K562 (cell line): Measurements from ENCODE around the gene METRNL. TPM values are rescaled to one million over a fixed set of nuclear protein-coding genes. Genes with fewer than 3 reads are reported as not detected.

Experiments used
- ATAC-seq: fragments of 200-7000 bp; cut with Tn5 transposase; 3 replicates; pipeline ENCODE4 v1.9.1; 2020; ENCODE audit warnings: moderate library complexity
- BruUV-seq: library from RNA; stranded (reverse); fragments of 400-500 nt; replicated peaks from 2 replicates; lab custom pipeline; 2021; lab: Mats Ljungman, UMichigan
- CTCF ChIA-PET: fragments of 300-600 bp; formaldehyde crosslinking; extraction: SDS; loops from one replicate; lab custom pipeline; 2021; ENCODE audit warnings: low intra/inter-chr PET ratio; lab: Yijun Ruan, JAX
- POLR2A ChIA-PET: fragments of 300-600, 350-650 bp; sonication (Branson Sonifier 250); formaldehyde crosslinking; extraction: SDS; loops from one replicate; lab custom pipeline; 2021; ENCODE audit warnings: antibody characterized with exemption, inconsistent platforms; lab: Yijun Ruan, JAX
- DNase-seq, 4 experiments: peaks; one replicate each; pipeline versions ENCODE4 v3.0.0 to v3.0.0-alpha.2; 2011 to 2018; ENCODE audit warnings: low spot score in 3 of 4, mixed read lengths in 3 of 4; ENCODE audit errors: extremely low read depth in 1 of 4
- FAIRE-seq: peaks from 2 replicates; lab custom pipeline; 2011; peaks lifted over from hg19 to GRCh38; lab: Jason Lieb, UNC
- H2AFZ ChIP-seq: 2 replicates; pipeline ENCODE4 v1.6.0; 2011; ENCODE audit warnings: low read depth, low read length, control low read depth, inconsistent platforms
- H3K27ac ChIP-seq: fragments of 200-600 bp; 3 replicates; pipeline ENCODE4 v1.8.0; 2011; ENCODE audit warnings: low read depth, mild to moderate bottlenecking, control low read depth, inconsistent platforms, low read length, moderate library complexity, mixed read lengths; ENCODE audit errors: extremely low read depth
- H3K27me3 ChIP-seq, 2 experiments: fragments of 300-600 bp in 1 of 2; 2 replicates in 1 of 2; 3 replicates in 1 of 2; pipeline versions ENCODE4 v1.6.0 to v1.8.0; 2011; ENCODE audit warnings: inconsistent platforms in 2 of 2, low read length in 2 of 2, mild to moderate bottlenecking in 1 of 2, mixed read lengths in 1 of 2, moderate library complexity in 1 of 2; ENCODE audit not compliant: control insufficient read depth in 2 of 2, insufficient read depth in 2 of 2
- H3K36me3 ChIP-seq: fragments of 300-600 bp; 3 replicates; pipeline ENCODE4 v1.8.0; 2011; ENCODE audit warnings: mild to moderate bottlenecking, low read length, inconsistent platforms; ENCODE audit not compliant: control insufficient read depth, insufficient read depth
- H3K4me1 ChIP-seq, 2 experiments: fragments of 200-600 bp in 1 of 2; replicated peaks in 1 of 2; 2 replicates in 1 of 2; 3 replicates in 1 of 2; pipeline versions ENCODE4 v1.5.1 to v1.8.0; 2011; ENCODE audit warnings: inconsistent platforms in 2 of 2, low read length in 2 of 2, mild to moderate bottlenecking in 1 of 2, mixed read lengths in 1 of 2, moderate library complexity in 1 of 2; ENCODE audit not compliant: control insufficient read depth in 2 of 2, insufficient read depth in 2 of 2
- H3K4me2 ChIP-seq: 2 replicates; pipeline ENCODE4 v1.6.1; 2011; ENCODE audit warnings: low read length, control low read depth, inconsistent platforms, mixed read lengths; ENCODE audit not compliant: insufficient read depth
- H3K4me3 ChIP-seq: fragments of 200-600 bp; sonication (generic), shearing (Covaris generic); 2 replicates; pipeline ENCODE4 v1.5.1; 2016; ENCODE audit warnings: control low read depth, inconsistent platforms
- H3K79me2 ChIP-seq: fragments of 200-600 bp; 3 replicates; pipeline ENCODE4 v1.8.0; 2011; ENCODE audit warnings: low read length, inconsistent platforms; ENCODE audit not compliant: control insufficient read depth, insufficient read depth
- H3K9ac ChIP-seq, 2 experiments: 2 replicates each; pipeline versions ENCODE4 v1.6.0 to v1.6.1; 2011; ENCODE audit warnings: low read depth in 2 of 2, low read length in 2 of 2, control low read depth in 1 of 2, inconsistent platforms in 1 of 2, mild to moderate bottlenecking in 1 of 2, mixed read lengths in 1 of 2; ENCODE audit not compliant: insufficient read depth in 1 of 2
- H3K9me1 ChIP-seq: one replicate; pipeline ENCODE4 v1.6.0; 2011; ENCODE audit warnings: inconsistent platforms, mild to moderate bottlenecking, low read length, moderate library complexity; ENCODE audit not compliant: control insufficient read depth, insufficient read depth
- H3K9me3 ChIP-seq: replicated peaks from 2 replicates; pipeline ENCODE4 v1.5.1; 2011; ENCODE audit warnings: low read depth, low read length, inconsistent platforms; ENCODE audit not compliant: control insufficient read depth, insufficient read depth
- H4K20me1 ChIP-seq: replicated peaks from 2 replicates; pipeline ENCODE4 v1.6.1; 2011; ENCODE audit warnings: low read length, inconsistent platforms, mixed read lengths; ENCODE audit not compliant: control insufficient read depth, insufficient read depth
- E4F1 ChIP-seq: fragments of 250-450 bp; sonication (Bioruptor Pico); IDR thresholded peaks from 2 replicates; pipeline ENCODE4 v1.5.0; 2021; ENCODE audit warnings: mild to moderate bottlenecking, borderline replicate concordance
- GABPA ChIP-seq: fragments of 200-800 bp; sonication (Bioruptor generic); conservative IDR thresholded peaks from 2 replicates; pipeline ENCODE4 v1.6.1; 2016; ENCODE audit warnings: low read depth, missing genetic modification characterization, missing compliant biosample characterization
- PHF8 ChIP-seq: fragments of 200-600 bp; sonication (generic); IDR thresholded peaks from 2 replicates; pipeline ENCODE4 v1.6.1; 2012; ENCODE audit warnings: mixed run types, mild to moderate bottlenecking, inconsistent platforms, low read length, moderate library complexity, borderline replicate concordance
- PTRF ChIP-seq: fragments of 450-650 bp; IDR thresholded peaks from 2 replicates; pipeline ENCODE4 v1.6.1; 2016; ENCODE audit warnings: mild to moderate bottlenecking, missing genetic modification characterization, missing compliant biosample characterization
- SAFB ChIP-seq: fragments of 200-400 bp; formaldehyde crosslinking; IDR thresholded peaks from 2 replicates; pipeline ENCODE4 v1.6.1; 2017; ENCODE audit warnings: low read depth, low read length, borderline replicate concordance
- ZNF639 ChIP-seq, 2 experiments: fragments of 200-800 bp in 1 of 2; sonication (Bioruptor generic) in 1 of 2; sonication (generic) in 1 of 2; formaldehyde crosslinking in 1 of 2; IDR thresholded peaks in 1 of 2; conservative IDR thresholded peaks in 1 of 2; 2 replicates each; pipeline versions ENCODE4 v1.5.0 to v1.6.1; 2016 to 2020; ENCODE audit warnings: missing compliant biosample characterization in 1 of 2, missing genetic modification characterization in 1 of 2, missing genetic modification reagents in 1 of 2
- ZNF740 ChIP-seq, 3 experiments: fragments of 200-800 bp in 1 of 3; sonication (Bioruptor generic) in 1 of 3; sonication (generic) in 1 of 3; formaldehyde crosslinking in 1 of 3; IDR thresholded peaks; 2 replicates each; pipeline versions ENCODE4 v1.6.1 to v1.8.0; 2016 to 2022; ENCODE audit warnings: mild to moderate bottlenecking in 2 of 3, missing compliant biosample characterization in 2 of 3, missing genetic modification characterization in 2 of 3, missing genetic modification reagents in 1 of 3
- ZNF766 ChIP-seq: fragments of 200-800 bp; sonication (Bioruptor generic); conservative IDR thresholded peaks from 2 replicates; pipeline ENCODE4 v1.6.1; 2016; ENCODE audit warnings: missing genetic modification characterization, missing compliant biosample characterization
- WGBS: fragments of 100-300 bp; shearing (Covaris generic); methylation state at CpG from one replicate; pipeline ENCODE4 v1.1.6; 2016; ENCODE audit warnings: low coverage, mixed read lengths; ENCODE audit not compliant: insufficient coverage; ENCODE audit errors: missing lambda C conversion rate; 5-methylcytosine and 5-hydroxymethylcytosine counted together
- in situ Hi-C: fragments of 300-500 bp; cut with MboI; formaldehyde crosslinking; loops from 4 replicates; pipeline ENCODE4 v1.15.0; 2018; ENCODE audit warnings: inconsistent platforms, mixed read lengths
- intact Hi-C: fragments of 100-400 bp; cut with micrococcal nuclease; formaldehyde crosslinking; loops from 2 replicates; pipeline ENCODE4 v1.14.2; 2022
- polyA plus RNA-seq, 8 experiments: library from polyadenylated mRNA; depleted of rRNA in 4 of 8; stranded (reverse) in 5 of 8; unstranded in 3 of 8; fragments of >200 nt; fragmentation: Nextera tagmentation in 2 of 8; fragmentation: Illumina TruSeq in 1 of 8; extraction: Ambion mirVana in 2 of 8; extraction: Trizol in 1 of 8; gene quantifications; 2 replicates each; pipeline versions ENCODE4 v1.2.1 to v1.2.3, GENCODE V29; 2011 to 2014; ENCODE audit warnings: inconsistent platforms in 1 of 8, missing spikeins in 1 of 8
- total RNA-seq, 7 experiments: library from RNA; depleted of rRNA in 6 of 7; stranded (reverse); fragments of >200 nt in 6 of 7; fragmentation: Illumina TruSeq in 2 of 7; extraction: Trizol in 2 of 7; gene quantifications; 2 replicates each; pipeline versions ENCODE4 v1.2.1 to v1.2.3, GENCODE V29; 2011 to 2021; ENCODE audit warnings: low replicate concordance in 1 of 7
- TF ChIP-seq, protein P1 (sequence below): fragments of 250-450 bp; sonication (Bioruptor Pico); IDR thresholded peaks from 2 replicates; pipeline ENCODE4 v1.8.0; 2021; ENCODE audit warnings: mild to moderate bottlenecking, moderate library complexity
- TF ChIP-seq, protein P2 (sequence below): fragments of 450-650 bp; formaldehyde crosslinking; IDR thresholded peaks from 2 replicates; pipeline ENCODE4 v1.4.0; 2022; ENCODE audit warnings: mild to moderate bottlenecking, moderate library complexity
- TF ChIP-seq, protein P3 (sequence below), 2 experiments: IDR thresholded peaks; 2 replicates each; pipeline ENCODE4 v1.6.1; 2011; ENCODE audit warnings: borderline replicate concordance in 1 of 2, control low read depth in 1 of 2, low read depth in 1 of 2, low read length in 1 of 2, mild to moderate bottlenecking in 1 of 2, mixed read lengths in 1 of 2, moderate library complexity in 1 of 2; ENCODE audit not compliant: insufficient read depth in 1 of 2, insufficient read length in 1 of 2, poor library complexity in 1 of 2, severe bottlenecking in 1 of 2; ENCODE audit errors: extremely low read depth in 1 of 2

METRNL gene
- total and polyA plus RNA-seq, 9 of the 15 experiments (the other 6 are each of a cell fraction or from before 2014, with no cell fraction given): 0.17 to 31.8 (median 2.9) TPM

- CTCF ChIA-PET: no interaction called here
- in situ Hi-C loops (no loop called here), intact Hi-C loops (no loop called here)
- Histone ChIP-seq H3K79me2 (peaks cover 47% of the 10 kb centered on the region), H3K27ac (peak overlapping the region; percentile 75; the same call in 1 of the 3 replicates), H2AFZ (no peak overlapping the region), H3K27me3 (peaks cover 0 to 5% of the 10 kb centered on the region in 2 experiments; a peak in 1 of 5 replicates), H3K9me3 (no peaks in the 10 kb centered on the region), H3K4me1 (peaks cover 7 to 71% of the 10 kb centered on the region in 2 experiments), H3K9me1 (peaks cover 3% of the 10 kb centered on the region), H3K9ac (peak overlapping the region; percentile 68 to 91; a peak in 3 of 4 replicates), H3K4me2 (peak overlapping the region; percentile 37; the same call in 1 of the 2 replicates), H3K36me3 (peaks cover 39% of the 10 kb centered on the region; the same call in 2 of the 3 replicates), H3K4me3 (peak overlapping the region; percentile 66), H4K20me1 (peaks cover 33% of the 10 kb centered on the region)
- POLR2A ChIA-PET: no interaction called here
- BruUV-seq: no TSS peak
- WGBS: no CpG with 5 or more reads among the region's 44 CpGs
- TF ChIP-seq SAFB (0 out of 2 replicates have a peak, but pooled peaks have one; percentile 1), GABPA (tag) (no peak), ZNF639 (CRISPR knock-in tag; conservative IDR thresholded peaks at IDR 0.05 in 1 of 2, IDR thresholded peaks at IDR 0.05 in 1 of 2) (peak in 1 of 2 experiments; percentile 56; a peak in 1 of 4 replicates), PHF8 (0 out of 2 replicates have a peak, but pooled peaks have one; percentile 15), ZNF740 (CRISPR knock-in tag; IDR thresholded peaks at IDR 0.05) (no peak), ZNF740 (tag; IDR thresholded peaks at IDR 0.05) (peak in 1 of 2 experiments; percentile 28; a peak in 1 of 4 replicates), PTRF (tag) (no peak), ZNF766 (CRISPR knock-in tag) (no peak), E4F1 (no peak)
- TF ChIP-seq, protein P1, sequence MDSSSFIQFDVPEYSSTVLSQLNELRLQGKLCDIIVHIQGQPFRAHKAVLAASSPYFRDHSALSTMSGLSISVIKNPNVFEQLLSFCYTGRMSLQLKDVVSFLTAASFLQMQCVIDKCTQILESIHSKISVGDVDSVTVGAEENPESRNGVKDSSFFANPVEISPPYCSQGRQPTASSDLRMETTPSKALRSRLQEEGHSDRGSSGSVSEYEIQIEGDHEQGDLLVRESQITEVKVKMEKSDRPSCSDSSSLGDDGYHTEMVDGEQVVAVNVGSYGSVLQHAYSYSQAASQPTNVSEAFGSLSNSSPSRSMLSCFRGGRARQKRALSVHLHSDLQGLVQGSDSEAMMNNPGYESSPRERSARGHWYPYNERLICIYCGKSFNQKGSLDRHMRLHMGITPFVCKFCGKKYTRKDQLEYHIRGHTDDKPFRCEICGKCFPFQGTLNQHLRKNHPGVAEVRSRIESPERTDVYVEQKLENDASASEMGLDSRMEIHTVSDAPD (CRISPR knock-in tag): no peak
- TF ChIP-seq, protein P2, sequence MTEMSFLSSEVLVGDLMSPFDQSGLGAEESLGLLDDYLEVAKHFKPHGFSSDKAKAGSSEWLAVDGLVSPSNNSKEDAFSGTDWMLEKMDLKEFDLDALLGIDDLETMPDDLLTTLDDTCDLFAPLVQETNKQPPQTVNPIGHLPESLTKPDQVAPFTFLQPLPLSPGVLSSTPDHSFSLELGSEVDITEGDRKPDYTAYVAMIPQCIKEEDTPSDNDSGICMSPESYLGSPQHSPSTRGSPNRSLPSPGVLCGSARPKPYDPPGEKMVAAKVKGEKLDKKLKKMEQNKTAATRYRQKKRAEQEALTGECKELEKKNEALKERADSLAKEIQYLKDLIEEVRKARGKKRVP (CRISPR knock-in tag): no peak
- TF ChIP-seq, protein P3, sequence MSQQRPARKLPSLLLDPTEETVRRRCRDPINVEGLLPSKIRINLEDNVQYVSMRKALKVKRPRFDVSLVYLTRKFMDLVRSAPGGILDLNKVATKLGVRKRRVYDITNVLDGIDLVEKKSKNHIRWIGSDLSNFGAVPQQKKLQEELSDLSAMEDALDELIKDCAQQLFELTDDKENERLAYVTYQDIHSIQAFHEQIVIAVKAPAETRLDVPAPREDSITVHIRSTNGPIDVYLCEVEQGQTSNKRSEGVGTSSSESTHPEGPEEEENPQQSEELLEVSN (IDR thresholded peaks at IDR 0.05; ENCODE audit: borderline replicate concordance in 1 of 2, extremely low read depth in 1 of 2, insufficient read depth in 1 of 2, insufficient read length in 1 of 2, low read depth in 1 of 2, low read length in 1 of 2, poor library complexity in 1 of 2, severe bottlenecking in 1 of 2): peak; percentile 17 to 55
- ATAC-seq (no peak), FAIRE-seq (no peak), DNase-seq (no peak)
Measured at GRCh38 chr17:83080579-83080857, 1.1 kb downstream of the METRNL start.
